B cell (primary cell): ENCODE measurements around the gene KCNS3. TPM values are rescaled to one million over a fixed set of nuclear protein-coding genes. Genes with fewer than 3 reads are reported as not detected.

ENCODE experiments used
- ATAC-seq: fragments of 200-7000 bp; cut with Tn5 transposase; one replicate; pipeline ENCODE4 v1.10.0; 2021; ENCODE audit warnings: low read depth, mild to moderate bottlenecking, moderate number of reproducible peaks, moderate library complexity
- CTCF ChIA-PET: fragments of 350-600 bp; sonication (Branson Sonifier 250); formaldehyde crosslinking; loops from one replicate; lab custom pipeline; 2021; ENCODE audit warnings: antibody characterized with exemption, inconsistent platforms; lab: Charles Lee
- POLR2A ChIA-PET: fragments of 350-600 bp; sonication (Branson Sonifier 250); formaldehyde crosslinking; loops from one replicate; lab custom pipeline; 2021; ENCODE audit warnings: antibody characterized with exemption; lab: Charles Lee
- DNase-seq: peaks from one replicate; pipeline ENCODE4 v3.0.0; 2013
- H2AFZ ChIP-seq: 2 replicates; pipeline ENCODE4 v1.6.1; 2012; ENCODE audit warnings: mild to moderate bottlenecking, low read depth, low read length; ENCODE audit not compliant: insufficient read depth, poor library complexity, severe bottlenecking
- H3K27ac ChIP-seq, 2 donors: 1 replicate in 1 of 2; 2 replicates in 1 of 2; pipeline ENCODE4 v1.5.1; 2012 to 2013; ENCODE audit warnings: low read length in 2 of 2, mild to moderate bottlenecking in 2 of 2, moderate library complexity in 1 of 2
- H3K27me3 ChIP-seq, 4 experiments: fragments of 200-600 bp in 1 of 4; sonication (generic) in 1 of 4; replicated peaks in 1 of 4; 1 replicate in 2 of 4; 2 replicates in 2 of 4; pipeline versions ENCODE4 v1.6.1 to v1.7.0; 2013 to 2016; ENCODE audit warnings: low read length in 3 of 4, mild to moderate bottlenecking in 2 of 4, mixed read lengths in 1 of 4, moderate library complexity in 1 of 4; ENCODE audit not compliant: insufficient read depth in 4 of 4, control insufficient read depth in 3 of 4; ENCODE audit errors: control extremely low read depth in 1 of 4
- H3K36me3 ChIP-seq, 2 experiments: replicated peaks in 1 of 2; 1 replicate in 1 of 2; 2 replicates in 1 of 2; pipeline versions ENCODE4 v1.6.1 to v1.7.1; 2013; ENCODE audit warnings: low read length in 1 of 2; ENCODE audit not compliant: insufficient read depth in 2 of 2, control insufficient read depth in 1 of 2; ENCODE audit errors: control extremely low read depth in 1 of 2, extremely low read depth in 1 of 2
- H3K4me1 ChIP-seq, 2 donors: fragments of 200-600 bp in 1 of 2; sonication (generic) in 1 of 2; 1 replicate in 1 of 2; 2 replicates in 1 of 2; pipeline versions ENCODE4 v1.5.1 to v1.6.1; 2013 to 2017; ENCODE audit warnings: low read length in 2 of 2; ENCODE audit not compliant: control insufficient read depth in 2 of 2, insufficient read depth in 2 of 2
- H3K4me2 ChIP-seq: replicated peaks from 2 replicates; pipeline ENCODE3; 2012; ENCODE audit warnings: mild to moderate bottlenecking, low read depth, low read length; ENCODE audit not compliant: poor library complexity, severe bottlenecking
- H3K4me3 ChIP-seq, 5 experiments: fragments of 200-600 bp in 1 of 5; sonication (generic) in 1 of 5; 1 replicate in 3 of 5; 2 replicates in 2 of 5; pipeline versions ENCODE4 v1.5.1 to v1.7.0; 2011 to 2016; ENCODE audit warnings: low read length in 4 of 5, mild to moderate bottlenecking in 4 of 5, low read depth in 2 of 5, control low read depth in 1 of 5, moderate library complexity in 1 of 5; ENCODE audit not compliant: insufficient read depth in 1 of 5; ENCODE audit errors: control extremely low read depth in 1 of 5, extremely low read depth in 1 of 5
- H3K79me2 ChIP-seq: fragments of 200-600 bp; sonication (generic); one replicate; pipeline ENCODE4 v1.6.0; 2016; ENCODE audit warnings: low read length; ENCODE audit not compliant: control insufficient read depth, insufficient read depth
- H3K9ac ChIP-seq: fragments of 200-600 bp; sonication (generic); 2 replicates; pipeline ENCODE4 v1.6.1; 2017; ENCODE audit warnings: mild to moderate bottlenecking, low read length, moderate library complexity
- H3K9me3 ChIP-seq, 3 donors: one replicate each; pipeline versions ENCODE4 v1.6.1 to v1.7.1; 2013; ENCODE audit warnings: low read length in 2 of 3; ENCODE audit not compliant: control insufficient read depth in 2 of 3, insufficient read depth in 1 of 3; ENCODE audit errors: control extremely low read depth in 1 of 3
- H4K20me1 ChIP-seq: 2 replicates; pipeline ENCODE4 v1.6.0; 2012; ENCODE audit warnings: mild to moderate bottlenecking, low read length; ENCODE audit not compliant: insufficient read depth, control insufficient read depth, poor library complexity, severe bottlenecking
- H3K27ac Mint-ChIP-seq: one replicate; pipeline ENCODE4 v1.8.0; 2021; ENCODE audit warnings: mixed read lengths
- H3K27me3 Mint-ChIP-seq: one replicate; pipeline ENCODE4 v1.8.0; 2021; ENCODE audit warnings: mixed read lengths
- H3K4me1 Mint-ChIP-seq: one replicate; pipeline ENCODE4 v1.8.0; 2021; ENCODE audit warnings: mixed read lengths
- H3K4me3 Mint-ChIP-seq: one replicate; pipeline ENCODE4 v1.8.0; 2021; ENCODE audit warnings: mixed read lengths
- H3K9me3 Mint-ChIP-seq: one replicate; pipeline ENCODE4 v1.8.0; 2022; ENCODE audit warnings: mixed read lengths; ENCODE audit not compliant: insufficient read depth
- EZH2 ChIP-seq: IDR thresholded peaks from 2 replicates; pipeline ENCODE4 v1.6.1; 2012; ENCODE audit warnings: borderline replicate concordance, low read depth, mild to moderate bottlenecking, moderate library complexity, low read length; ENCODE audit not compliant: insufficient read depth, poor library complexity, severe bottlenecking
- whole genome bisulfite sequencing: methylation state at CpG from one replicate; pipeline ENCODE4 v1.1.5; 2013; ENCODE audit warnings: missing lambda C conversion rate; ENCODE audit not compliant: insufficient coverage; 5-methylcytosine and 5-hydroxymethylcytosine counted together
- intact Hi-C: fragments of 100-400 bp; cut with micrococcal nuclease; formaldehyde crosslinking; loops from one replicate; pipeline ENCODE4 v1.10.0; 2022
- polyA plus RNA-seq: library from polyadenylated mRNA; depleted of rRNA; stranded (reverse); fragments of >200 nt; gene quantifications from 2 replicates; pipeline ENCODE4 v1.2.3, GENCODE V29; 2012
- total RNA-seq, 2 donors: library from RNA; stranded (reverse); fragments of 120-200 nt in 1 of 2; gene quantifications; 1 replicate in 1 of 2; 2 replicates in 1 of 2; pipeline versions ENCODE4 v1.2.3 to v1.2.4, GENCODE V29; 2013 to 2022
- TF ChIP-seq, protein P1 (sequence below): fragments of 200-600 bp; IDR thresholded peaks from one replicate; pipeline ENCODE4 v1.8.0; 2022; ENCODE audit warnings: antibody characterized with exemption, mild to moderate bottlenecking

KCNS3 gene
- total and polyA plus RNA-seq, 2 donors (not counting 1 experiment from before 2014, with no cell fraction given) = 0.10 to 0.76 TPM

DNA sequence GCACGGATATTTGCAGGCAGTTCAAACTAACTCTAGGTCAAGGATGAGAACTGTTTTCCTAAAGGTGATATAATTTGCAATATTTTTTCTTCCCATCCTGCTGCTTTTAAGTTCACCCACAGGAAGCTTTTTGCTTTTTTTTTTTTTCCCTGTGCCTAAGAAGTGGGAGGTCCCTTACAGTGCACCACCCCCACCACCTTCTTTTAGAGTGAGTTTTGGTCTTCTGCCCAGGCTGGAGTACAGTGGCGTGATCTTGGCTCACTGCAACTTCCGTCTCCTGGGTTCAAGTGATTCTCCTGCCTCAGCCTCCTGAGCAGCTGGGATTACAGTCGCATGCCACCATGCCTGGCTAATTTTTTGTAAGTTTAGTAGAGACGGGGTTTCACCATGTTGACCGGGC is 82.5 kb downstream of the KCNS3 start:
- H3K36me3 ChIP-seq = no peaks in the 10 kb centered on the region
- Mint-ChIP-seq H3K4me1 (no peaks in the 10 kb centered on the region), H3K4me3 (no peak overlapping the region), H3K27me3 (peaks cover 38% of the 10 kb centered on the region), H3K27ac (no peak overlapping the region), H3K9me3 (no peaks in the 10 kb centered on the region)
- H3K9ac ChIP-seq = no peak overlapping the region
- H4K20me1 ChIP-seq = no peaks in the 10 kb centered on the region
- ChIA-PET POLR2A (no interaction called here), CTCF (no interaction called here)
- 91% methylated on average over 5 of the region's 6 CpGs for WGBS
- no peak overlapping the region for H3K4me2 ChIP-seq
- no peaks in the 10 kb centered on the region for H3K9me3 ChIP-seq
- intact Hi-C loops = no loop called here
- H3K79me2 ChIP-seq = no peaks in the 10 kb centered on the region
- no peak overlapping the region for H2AFZ ChIP-seq
- DNase-seq (no peak), ATAC-seq (no peak)
- H3K27ac ChIP-seq = no peak overlapping the region
- H3K4me3 ChIP-seq = no peak overlapping the region
- no peak for TF ChIP-seq EZH2
- TF ChIP-seq, protein P1, sequence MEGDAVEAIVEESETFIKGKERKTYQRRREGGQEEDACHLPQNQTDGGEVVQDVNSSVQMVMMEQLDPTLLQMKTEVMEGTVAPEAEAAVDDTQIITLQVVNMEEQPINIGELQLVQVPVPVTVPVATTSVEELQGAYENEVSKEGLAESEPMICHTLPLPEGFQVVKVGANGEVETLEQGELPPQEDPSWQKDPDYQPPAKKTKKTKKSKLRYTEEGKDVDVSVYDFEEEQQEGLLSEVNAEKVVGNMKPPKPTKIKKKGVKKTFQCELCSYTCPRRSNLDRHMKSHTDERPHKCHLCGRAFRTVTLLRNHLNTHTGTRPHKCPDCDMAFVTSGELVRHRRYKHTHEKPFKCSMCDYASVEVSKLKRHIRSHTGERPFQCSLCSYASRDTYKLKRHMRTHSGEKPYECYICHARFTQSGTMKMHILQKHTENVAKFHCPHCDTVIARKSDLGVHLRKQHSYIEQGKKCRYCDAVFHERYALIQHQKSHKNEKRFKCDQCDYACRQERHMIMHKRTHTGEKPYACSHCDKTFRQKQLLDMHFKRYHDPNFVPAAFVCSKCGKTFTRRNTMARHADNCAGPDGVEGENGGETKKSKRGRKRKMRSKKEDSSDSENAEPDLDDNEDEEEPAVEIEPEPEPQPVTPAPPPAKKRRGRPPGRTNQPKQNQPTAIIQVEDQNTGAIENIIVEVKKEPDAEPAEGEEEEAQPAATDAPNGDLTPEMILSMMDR = no peak
- H3K27me3 ChIP-seq = peaks cover 0 to 13% (median 4%) of the 10 kb centered on the region in 4 experiments
- H3K4me1 ChIP-seq = no peaks in the 10 kb centered on the region

DNA sequence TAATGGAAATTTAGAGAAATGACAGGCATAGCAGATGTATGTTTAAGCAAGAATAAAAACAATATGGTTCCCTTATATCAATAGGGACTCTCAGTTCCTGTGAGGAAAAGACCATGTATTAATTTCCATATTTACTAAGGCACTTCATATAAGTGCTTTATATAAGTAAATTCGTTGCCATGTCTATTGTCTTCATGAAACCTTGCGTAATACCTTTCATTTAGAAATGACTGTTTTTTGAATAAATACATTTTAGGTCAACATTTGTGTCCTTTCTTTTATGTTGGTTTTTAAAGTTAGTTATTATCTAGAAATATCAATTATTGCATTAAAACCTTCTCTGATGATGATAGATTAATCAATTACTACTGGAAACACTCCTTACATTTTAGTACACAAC is 83.3 kb downstream of the KCNS3 start:
- Histone ChIP-seq H3K4me1 (peaks cover 4% of the 10 kb centered on the region in 2 donors), H3K36me3 (no peaks in the 10 kb centered on the region), H4K20me1 (no peaks in the 10 kb centered on the region), H3K79me2 (no peaks in the 10 kb centered on the region), H3K4me3 (no peak overlapping the region), H3K4me2 (no peak overlapping the region), H3K9me3 (no peaks in the 10 kb centered on the region), H3K27ac (no peak overlapping the region), H3K27me3 (peaks cover 0 to 13% (median 5%) of the 10 kb centered on the region in 4 experiments), H2AFZ (no peak overlapping the region), H3K9ac (no peak overlapping the region)
- ATAC-seq (no peak), DNase-seq (no peak)
- Mint-ChIP-seq H3K9me3 (no peaks in the 10 kb centered on the region), H3K4me3 (no peak overlapping the region), H3K27me3 (peaks cover 42% of the 10 kb centered on the region), H3K27ac (no peak overlapping the region), H3K4me1 (peaks cover 6% of the 10 kb centered on the region)
- intact Hi-C loops = no loop called here
- CTCF ChIA-PET = no interaction called here
- no peak for TF ChIP-seq EZH2
- TF ChIP-seq, protein P1 = no peak
- POLR2A ChIA-PET = no interaction called here
- WGBS = no CpG with 5 or more reads among the region's 2 CpGs
